Esophagus muscularis mucosa (tissue), 3 donors: ENCODE results near the gene PEAR1.

Experiments
- POLR2A ChIP-seq: fragments of 450-650 bp; IDR thresholded peaks from one replicate; pipeline ENCODE4 v1.6.1; 2017; ENCODE audit warnings: antibody characterized with exemption, moderate library complexity, mild to moderate bottlenecking, low read depth
- POLR2AphosphoS5 ChIP-seq, 2 donors: sonication (generic); formaldehyde crosslinking; IDR thresholded peaks; one replicate each; pipeline ENCODE4 v1.6.1; 2017; ENCODE audit warnings: antibody characterized with exemption in 2 of 2
- TF ChIP-seq, protein P1 (sequence below), 3 experiments: fragments of 200-600 bp in 2 of 3; fragments of 450-650 bp in 1 of 3; sonication (generic) in 2 of 3; IDR thresholded peaks; one replicate each; pipeline ENCODE4 v1.5.1; 2017 to 2019; ENCODE audit warnings: antibody characterized with exemption in 3 of 3, mild to moderate bottlenecking in 2 of 3, moderate library complexity in 1 of 3

DNA sequence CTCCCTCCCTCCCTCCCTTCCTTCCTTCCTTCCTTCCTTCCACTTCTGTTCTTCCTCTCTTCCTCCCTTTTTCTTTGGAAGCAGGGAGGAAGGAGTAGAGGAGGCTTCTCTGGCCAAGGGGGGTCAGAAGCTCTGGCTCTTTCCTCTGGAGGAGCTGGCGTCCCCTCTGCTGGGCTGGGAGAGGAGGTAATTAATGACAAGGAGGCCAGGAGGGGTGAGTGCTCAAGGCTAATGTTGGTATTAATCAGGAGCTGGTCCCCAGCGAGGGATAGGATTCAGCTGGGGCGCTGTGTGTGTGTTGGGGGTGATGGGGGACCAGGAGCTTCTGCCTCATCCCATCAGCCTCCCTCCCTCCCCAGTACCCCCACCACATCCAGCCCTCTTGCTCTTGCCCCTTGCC lies 6.2 kb upstream of the PEAR1 start:
- TF ChIP-seq, protein P1, sequence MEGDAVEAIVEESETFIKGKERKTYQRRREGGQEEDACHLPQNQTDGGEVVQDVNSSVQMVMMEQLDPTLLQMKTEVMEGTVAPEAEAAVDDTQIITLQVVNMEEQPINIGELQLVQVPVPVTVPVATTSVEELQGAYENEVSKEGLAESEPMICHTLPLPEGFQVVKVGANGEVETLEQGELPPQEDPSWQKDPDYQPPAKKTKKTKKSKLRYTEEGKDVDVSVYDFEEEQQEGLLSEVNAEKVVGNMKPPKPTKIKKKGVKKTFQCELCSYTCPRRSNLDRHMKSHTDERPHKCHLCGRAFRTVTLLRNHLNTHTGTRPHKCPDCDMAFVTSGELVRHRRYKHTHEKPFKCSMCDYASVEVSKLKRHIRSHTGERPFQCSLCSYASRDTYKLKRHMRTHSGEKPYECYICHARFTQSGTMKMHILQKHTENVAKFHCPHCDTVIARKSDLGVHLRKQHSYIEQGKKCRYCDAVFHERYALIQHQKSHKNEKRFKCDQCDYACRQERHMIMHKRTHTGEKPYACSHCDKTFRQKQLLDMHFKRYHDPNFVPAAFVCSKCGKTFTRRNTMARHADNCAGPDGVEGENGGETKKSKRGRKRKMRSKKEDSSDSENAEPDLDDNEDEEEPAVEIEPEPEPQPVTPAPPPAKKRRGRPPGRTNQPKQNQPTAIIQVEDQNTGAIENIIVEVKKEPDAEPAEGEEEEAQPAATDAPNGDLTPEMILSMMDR (IDR thresholded peaks at IDR 0.05), result no peak
- TF ChIP-seq POLR2AphosphoS5 (IDR thresholded peaks at IDR 0.05) (no peak), POLR2A (no peak)
